ENCODE measurements around the gene GSK3B. TPM values are rescaled to one million over a fixed set of nuclear protein-coding genes. Genes with fewer than 3 reads are reported as not detected.
"Not testable (repeated sequence)": the region's sequence is repeated elsewhere in the genome, so short reads cannot be mapped to it uniquely, and the experiment has no call there.

Gene GSK3B
- total and polyA plus RNA-seq, 2 experiments from 2014 or later = 29.0 to 45.3 TPM

DNA sequence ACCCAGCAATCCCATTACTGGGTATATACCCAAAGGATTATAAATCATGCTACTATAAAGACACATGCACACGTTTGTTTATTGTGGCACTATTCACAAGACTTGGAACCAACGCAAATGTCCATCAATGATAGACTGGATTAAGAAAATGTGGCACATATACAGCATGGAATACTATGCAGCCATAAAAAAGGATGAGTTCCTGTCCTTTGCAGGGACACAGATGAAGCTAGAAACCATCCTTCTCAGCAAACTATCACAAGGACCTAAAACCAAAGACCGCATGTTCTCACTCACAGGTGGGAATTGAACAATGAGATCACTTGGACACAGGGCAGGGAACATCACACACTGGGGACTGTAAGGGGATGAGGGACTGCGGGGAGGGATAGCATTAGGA, 107.4 kb downstream of the GSK3B start:
- H3K79me2 ChIP-seq (replicated peaks; ENCODE audit: insufficient read depth) = peaks cover 100% of the 10 kb centered on the region
- not testable (repeated sequence) for DNase-seq (ENCODE audit: low spot score); H4K20me1 ChIP-seq (replicated peaks; ENCODE audit: insufficient read depth)

DNA sequence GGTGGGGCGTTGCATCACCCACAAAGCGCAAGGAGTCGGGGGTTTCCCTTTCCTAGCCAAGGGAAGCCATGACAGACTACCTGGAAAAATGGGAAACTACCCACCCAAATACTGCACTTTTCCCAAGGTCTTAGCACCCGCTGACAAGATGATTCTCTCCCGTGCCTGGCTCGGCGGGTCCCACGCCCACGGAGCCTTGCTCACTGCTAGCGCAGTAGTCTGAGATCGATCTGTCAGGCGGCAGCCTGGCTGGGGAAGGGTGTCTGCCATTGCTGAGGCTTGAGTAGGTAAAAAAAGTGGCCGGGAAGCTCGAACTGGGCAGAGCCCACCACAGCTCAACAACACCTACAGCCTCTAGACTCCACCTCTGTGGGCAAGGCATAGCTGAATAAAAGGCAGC, 112.9 kb downstream of the GSK3B start:
- peaks cover 80% of the 10 kb centered on the region for H3K79me2 ChIP-seq (replicated peaks; ENCODE audit: insufficient read depth)
- H3K9me2 ChIP-seq (ENCODE audit: insufficient read depth) = 0 out of 2 replicates have a peak, but pooled peaks cover 3% of the 10 kb centered on the region
- no peak overlapping the region for H3K4me3 ChIP-seq
- Mint-ChIP-seq H3K27me3 (ENCODE audit: insufficient read depth, low read depth, poor library complexity) (peaks cover 2% of the 10 kb centered on the region), H3K36me3 (ENCODE audit: low read depth) (peaks cover 57% of the 10 kb centered on the region), H3K9me3 (peaks cover 28% of the 10 kb centered on the region), H3K4me3 (no peak overlapping the region), H3K4me1 (no peaks in the 10 kb centered on the region; the same call in 2 of the 3 replicates), H3K27ac (no peak overlapping the region)
- DNase-seq (ENCODE audit: low spot score) (no peak), ATAC-seq (no peak)
- 0 out of 2 replicates have a peak, but pooled peaks cover 11% of the 10 kb centered on the region for H3K36me3 ChIP-seq (ENCODE audit: insufficient read depth)
- H3F3A ChIP-seq (replicated peaks; ENCODE audit: low read depth) = no peaks in the 10 kb centered on the region
- no peaks in the 10 kb centered on the region for H3K4me1 ChIP-seq (ENCODE audit: insufficient read depth)
- H3K4me2 ChIP-seq = no peak overlapping the region
- H2AFZ ChIP-seq = no peak overlapping the region
- H4K20me1 ChIP-seq (replicated peaks; ENCODE audit: insufficient read depth) = 0 out of 2 replicates have a peak, but pooled peaks cover 8% of the 10 kb centered on the region
- H3K27ac ChIP-seq (ENCODE audit: low read depth) = no peak overlapping the region
- H3K27me3 ChIP-seq (ENCODE audit: insufficient read depth) = no peaks in the 10 kb centered on the region
- no peak for TF ChIP-seq EZH2phosphoT487 (IDR thresholded peaks at IDR 0.05; ENCODE audit: unreplicated experiment)
- TF ChIP-seq, protein P1, sequence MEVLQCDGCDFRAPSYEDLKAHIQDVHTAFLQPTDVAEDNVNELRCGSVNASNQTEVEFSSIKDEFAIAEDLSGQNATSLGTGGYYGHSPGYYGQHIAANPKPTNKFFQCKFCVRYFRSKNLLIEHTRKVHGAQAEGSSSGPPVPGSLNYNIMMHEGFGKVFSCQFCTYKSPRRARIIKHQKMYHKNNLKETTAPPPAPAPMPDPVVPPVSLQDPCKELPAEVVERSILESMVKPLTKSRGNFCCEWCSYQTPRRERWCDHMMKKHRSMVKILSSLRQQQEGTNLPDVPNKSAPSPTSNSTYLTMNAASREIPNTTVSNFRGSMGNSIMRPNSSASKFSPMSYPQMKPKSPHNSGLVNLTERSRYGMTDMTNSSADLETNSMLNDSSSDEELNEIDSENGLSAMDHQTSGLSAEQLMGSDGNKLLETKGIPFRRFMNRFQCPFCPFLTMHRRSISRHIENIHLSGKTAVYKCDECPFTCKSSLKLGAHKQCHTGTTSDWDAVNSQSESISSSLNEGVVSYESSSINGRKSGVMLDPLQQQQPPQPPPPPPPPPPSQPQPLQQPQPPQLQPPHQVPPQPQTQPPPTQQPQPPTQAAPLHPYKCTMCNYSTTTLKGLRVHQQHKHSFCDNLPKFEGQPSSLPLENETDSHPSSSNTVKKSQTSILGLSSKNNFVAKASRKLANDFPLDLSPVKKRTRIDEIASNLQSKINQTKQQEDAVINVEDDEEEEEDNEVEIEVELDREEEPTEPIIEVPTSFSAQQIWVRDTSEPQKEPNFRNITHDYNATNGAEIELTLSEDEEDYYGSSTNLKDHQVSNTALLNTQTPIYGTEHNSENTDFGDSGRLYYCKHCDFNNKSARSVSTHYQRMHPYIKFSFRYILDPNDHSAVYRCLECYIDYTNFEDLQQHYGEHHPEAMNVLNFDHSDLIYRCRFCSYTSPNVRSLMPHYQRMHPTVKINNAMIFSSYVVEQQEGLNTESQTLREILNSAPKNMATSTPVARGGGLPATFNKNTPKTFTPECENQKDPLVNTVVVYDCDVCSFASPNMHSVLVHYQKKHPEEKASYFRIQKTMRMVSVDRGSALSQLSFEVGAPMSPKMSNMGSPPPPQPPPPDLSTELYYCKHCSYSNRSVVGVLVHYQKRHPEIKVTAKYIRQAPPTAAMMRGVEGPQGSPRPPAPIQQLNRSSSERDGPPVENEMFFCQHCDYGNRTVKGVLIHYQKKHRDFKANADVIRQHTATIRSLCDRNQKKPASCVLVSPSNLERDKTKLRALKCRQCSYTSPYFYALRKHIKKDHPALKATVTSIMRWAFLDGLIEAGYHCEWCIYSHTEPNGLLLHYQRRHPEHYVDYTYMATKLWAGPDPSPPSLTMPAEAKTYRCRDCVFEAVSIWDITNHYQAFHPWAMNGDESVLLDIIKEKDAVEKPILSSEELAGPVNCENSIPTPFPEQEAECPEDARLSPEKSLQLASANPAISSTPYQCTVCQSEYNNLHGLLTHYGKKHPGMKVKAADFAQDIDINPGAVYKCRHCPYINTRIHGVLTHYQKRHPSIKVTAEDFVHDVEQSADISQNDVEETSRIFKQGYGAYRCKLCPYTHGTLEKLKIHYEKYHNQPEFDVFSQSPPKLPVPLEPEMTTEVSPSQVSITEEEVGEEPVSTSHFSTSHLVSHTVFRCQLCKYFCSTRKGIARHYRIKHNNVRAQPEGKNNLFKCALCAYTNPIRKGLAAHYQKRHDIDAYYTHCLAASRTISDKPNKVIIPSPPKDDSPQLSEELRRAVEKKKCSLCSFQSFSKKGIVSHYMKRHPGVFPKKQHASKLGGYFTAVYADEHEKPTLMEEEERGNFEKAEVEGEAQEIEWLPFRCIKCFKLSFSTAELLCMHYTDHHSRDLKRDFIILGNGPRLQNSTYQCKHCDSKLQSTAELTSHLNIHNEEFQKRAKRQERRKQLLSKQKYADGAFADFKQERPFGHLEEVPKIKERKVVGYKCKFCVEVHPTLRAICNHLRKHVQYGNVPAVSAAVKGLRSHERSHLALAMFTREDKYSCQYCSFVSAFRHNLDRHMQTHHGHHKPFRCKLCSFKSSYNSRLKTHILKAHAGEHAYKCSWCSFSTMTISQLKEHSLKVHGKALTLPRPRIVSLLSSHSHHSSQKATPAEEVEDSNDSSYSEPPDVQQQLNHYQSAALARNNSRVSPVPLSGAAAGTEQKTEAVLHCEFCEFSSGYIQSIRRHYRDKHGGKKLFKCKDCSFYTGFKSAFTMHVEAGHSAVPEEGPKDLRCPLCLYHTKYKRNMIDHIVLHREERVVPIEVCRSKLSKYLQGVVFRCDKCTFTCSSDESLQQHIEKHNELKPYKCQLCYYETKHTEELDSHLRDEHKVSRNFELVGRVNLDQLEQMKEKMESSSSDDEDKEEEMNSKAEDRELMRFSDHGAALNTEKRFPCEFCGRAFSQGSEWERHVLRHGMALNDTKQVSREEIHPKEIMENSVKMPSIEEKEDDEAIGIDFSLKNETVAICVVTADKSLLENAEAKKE (CRISPR knock-in tag; IDR thresholded peaks at IDR 0.05) = no peak
- no peak for TF ChIP-seq NANOG (IDR thresholded peaks at IDR 0.05; ENCODE audit: borderline replicate concordance)
- no peak for TF ChIP-seq ZNF114 (CRISPR knock-in tag; IDR thresholded peaks at IDR 0.05)
- no peak for TF ChIP-seq POLR2AphosphoS5 (IDR thresholded peaks at IDR 0.05; ENCODE audit: low read depth)
- TF ChIP-seq CREB1 (CRISPR knock-in tag; IDR thresholded peaks at IDR 0.05; ENCODE audit: low read depth) = no peak
- TF ChIP-seq, protein P2, sequence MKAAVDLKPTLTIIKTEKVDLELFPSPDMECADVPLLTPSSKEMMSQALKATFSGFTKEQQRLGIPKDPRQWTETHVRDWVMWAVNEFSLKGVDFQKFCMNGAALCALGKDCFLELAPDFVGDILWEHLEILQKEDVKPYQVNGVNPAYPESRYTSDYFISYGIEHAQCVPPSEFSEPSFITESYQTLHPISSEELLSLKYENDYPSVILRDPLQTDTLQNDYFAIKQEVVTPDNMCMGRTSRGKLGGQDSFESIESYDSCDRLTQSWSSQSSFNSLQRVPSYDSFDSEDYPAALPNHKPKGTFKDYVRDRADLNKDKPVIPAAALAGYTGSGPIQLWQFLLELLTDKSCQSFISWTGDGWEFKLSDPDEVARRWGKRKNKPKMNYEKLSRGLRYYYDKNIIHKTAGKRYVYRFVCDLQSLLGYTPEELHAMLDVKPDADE (IDR thresholded peaks at IDR 0.05) = no peak
- TF ChIP-seq, protein P3, sequence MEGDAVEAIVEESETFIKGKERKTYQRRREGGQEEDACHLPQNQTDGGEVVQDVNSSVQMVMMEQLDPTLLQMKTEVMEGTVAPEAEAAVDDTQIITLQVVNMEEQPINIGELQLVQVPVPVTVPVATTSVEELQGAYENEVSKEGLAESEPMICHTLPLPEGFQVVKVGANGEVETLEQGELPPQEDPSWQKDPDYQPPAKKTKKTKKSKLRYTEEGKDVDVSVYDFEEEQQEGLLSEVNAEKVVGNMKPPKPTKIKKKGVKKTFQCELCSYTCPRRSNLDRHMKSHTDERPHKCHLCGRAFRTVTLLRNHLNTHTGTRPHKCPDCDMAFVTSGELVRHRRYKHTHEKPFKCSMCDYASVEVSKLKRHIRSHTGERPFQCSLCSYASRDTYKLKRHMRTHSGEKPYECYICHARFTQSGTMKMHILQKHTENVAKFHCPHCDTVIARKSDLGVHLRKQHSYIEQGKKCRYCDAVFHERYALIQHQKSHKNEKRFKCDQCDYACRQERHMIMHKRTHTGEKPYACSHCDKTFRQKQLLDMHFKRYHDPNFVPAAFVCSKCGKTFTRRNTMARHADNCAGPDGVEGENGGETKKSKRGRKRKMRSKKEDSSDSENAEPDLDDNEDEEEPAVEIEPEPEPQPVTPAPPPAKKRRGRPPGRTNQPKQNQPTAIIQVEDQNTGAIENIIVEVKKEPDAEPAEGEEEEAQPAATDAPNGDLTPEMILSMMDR (conservative IDR thresholded peaks at IDR 0.05; ENCODE audit: low read depth in 2 of 2) = no peak
- TF ChIP-seq, protein P4, sequence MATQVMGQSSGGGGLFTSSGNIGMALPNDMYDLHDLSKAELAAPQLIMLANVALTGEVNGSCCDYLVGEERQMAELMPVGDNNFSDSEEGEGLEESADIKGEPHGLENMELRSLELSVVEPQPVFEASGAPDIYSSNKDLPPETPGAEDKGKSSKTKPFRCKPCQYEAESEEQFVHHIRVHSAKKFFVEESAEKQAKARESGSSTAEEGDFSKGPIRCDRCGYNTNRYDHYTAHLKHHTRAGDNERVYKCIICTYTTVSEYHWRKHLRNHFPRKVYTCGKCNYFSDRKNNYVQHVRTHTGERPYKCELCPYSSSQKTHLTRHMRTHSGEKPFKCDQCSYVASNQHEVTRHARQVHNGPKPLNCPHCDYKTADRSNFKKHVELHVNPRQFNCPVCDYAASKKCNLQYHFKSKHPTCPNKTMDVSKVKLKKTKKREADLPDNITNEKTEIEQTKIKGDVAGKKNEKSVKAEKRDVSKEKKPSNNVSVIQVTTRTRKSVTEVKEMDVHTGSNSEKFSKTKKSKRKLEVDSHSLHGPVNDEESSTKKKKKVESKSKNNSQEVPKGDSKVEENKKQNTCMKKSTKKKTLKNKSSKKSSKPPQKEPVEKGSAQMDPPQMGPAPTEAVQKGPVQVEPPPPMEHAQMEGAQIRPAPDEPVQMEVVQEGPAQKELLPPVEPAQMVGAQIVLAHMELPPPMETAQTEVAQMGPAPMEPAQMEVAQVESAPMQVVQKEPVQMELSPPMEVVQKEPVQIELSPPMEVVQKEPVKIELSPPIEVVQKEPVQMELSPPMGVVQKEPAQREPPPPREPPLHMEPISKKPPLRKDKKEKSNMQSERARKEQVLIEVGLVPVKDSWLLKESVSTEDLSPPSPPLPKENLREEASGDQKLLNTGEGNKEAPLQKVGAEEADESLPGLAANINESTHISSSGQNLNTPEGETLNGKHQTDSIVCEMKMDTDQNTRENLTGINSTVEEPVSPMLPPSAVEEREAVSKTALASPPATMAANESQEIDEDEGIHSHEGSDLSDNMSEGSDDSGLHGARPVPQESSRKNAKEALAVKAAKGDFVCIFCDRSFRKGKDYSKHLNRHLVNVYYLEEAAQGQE (IDR thresholded peaks at IDR 0.05; ENCODE audit: unreplicated experiment) = no peak
- no peak for TF ChIP-seq STAT1 (IDR thresholded peaks at IDR 0.05; ENCODE audit: unreplicated experiment)

More for the DNA sequence above, 107.4 kb downstream of the GSK3B start:
- not testable (repeated sequence) for H3K27me3 ChIP-seq (ENCODE audit: insufficient read depth); H3K9me2 ChIP-seq (ENCODE audit: insufficient read depth); H3K27me3 Mint-ChIP-seq (ENCODE audit: insufficient read depth, low read depth, poor library complexity); H3K4me1 ChIP-seq (ENCODE audit: insufficient read depth); H3K27ac ChIP-seq (ENCODE audit: low read depth); H3K4me3 ChIP-seq; H3F3A ChIP-seq (replicated peaks; ENCODE audit: low read depth); ATAC-seq; H3K4me1 Mint-ChIP-seq; H3K4me2 ChIP-seq; H3K4me3 Mint-ChIP-seq; H3K36me3 ChIP-seq (ENCODE audit: insufficient read depth); H2AFZ ChIP-seq; H3K27ac Mint-ChIP-seq
- H3K36me3 Mint-ChIP-seq (ENCODE audit: low read depth) = peaks cover 65% of the 10 kb centered on the region
- peaks cover 51% of the 10 kb centered on the region for H3K9me3 Mint-ChIP-seq

Data from GM23338 (cell line).